HG02981 (cell line): Measurements from ENCODE around the gene GSAP.

Experiments used
- ATAC-seq: cut with Tn5 transposase; IDR thresholded peaks from one replicate; pipeline ENCODE4 v1.9.1; 2021; ENCODE audit warnings: mild to moderate bottlenecking, moderate library complexity; ENCODE audit not compliant: unreplicated experiment

Gene GSAP

DNA sequence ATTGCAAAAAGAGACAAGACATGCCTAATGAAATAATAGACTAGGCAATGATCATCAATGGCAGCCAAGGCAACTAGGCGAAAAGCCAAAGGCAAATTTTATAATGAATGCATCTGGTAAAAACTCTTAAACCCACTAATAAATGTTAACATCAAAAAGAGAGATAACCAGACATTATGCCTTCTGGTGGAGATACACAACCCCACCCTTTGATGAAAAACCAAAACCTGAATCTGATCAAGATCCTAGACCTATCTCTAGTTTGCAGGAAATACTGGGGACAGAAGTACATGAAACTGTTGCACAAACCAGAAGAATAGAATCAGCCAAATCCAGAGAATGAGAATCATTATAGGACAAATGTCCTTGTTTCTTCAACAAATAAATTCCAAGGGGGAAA is 22.0 kb upstream of the GSAP start:
- ATAC-seq = no peak

GRCh38 chr7:77434570-77435275 is 18.6 kb upstream of the GSAP start:
- ATAC-seq = no peak

GRCh38 chr7:77433901-77434300 is 17.8 kb upstream of the GSAP start:
- ATAC-seq = no peak

- no peak for ATAC-seq
Measured at GRCh38 chr7:77430927-77431326, 14.8 kb upstream of the GSAP start.

DNA sequence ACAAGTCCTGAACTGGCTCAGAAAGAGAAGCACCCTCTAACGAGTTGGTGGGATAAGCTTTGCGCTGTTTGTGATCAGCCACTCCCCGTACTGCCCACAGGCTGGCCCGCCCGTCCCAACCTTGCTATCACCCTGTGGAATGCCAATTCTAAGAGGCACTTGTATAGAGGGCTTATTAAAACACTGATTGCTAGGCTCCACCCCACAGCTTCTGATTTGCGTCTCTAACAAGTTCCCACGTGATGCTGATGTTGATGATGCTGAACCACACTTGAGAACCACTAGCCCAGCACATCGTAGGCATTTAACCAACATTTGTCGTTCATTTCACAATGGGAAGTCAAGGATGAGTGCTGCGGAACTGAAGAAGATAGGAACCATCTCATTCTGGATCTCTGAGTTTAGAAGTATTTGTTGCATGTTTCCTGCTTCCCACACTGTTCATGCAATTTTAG is 12.7 kb upstream of the GSAP start:
- no peak for ATAC-seq

GRCh38 chr7:77427996-77428603 is 12.0 kb upstream of the GSAP start:
- no peak for ATAC-seq

GRCh38 chr7:77426521-77427051 is 10.4 kb upstream of the GSAP start:
- ATAC-seq = no peak

GRCh38 chr7:77426052-77426404 is 9.9 kb upstream of the GSAP start:
- no peak for ATAC-seq

DNA sequence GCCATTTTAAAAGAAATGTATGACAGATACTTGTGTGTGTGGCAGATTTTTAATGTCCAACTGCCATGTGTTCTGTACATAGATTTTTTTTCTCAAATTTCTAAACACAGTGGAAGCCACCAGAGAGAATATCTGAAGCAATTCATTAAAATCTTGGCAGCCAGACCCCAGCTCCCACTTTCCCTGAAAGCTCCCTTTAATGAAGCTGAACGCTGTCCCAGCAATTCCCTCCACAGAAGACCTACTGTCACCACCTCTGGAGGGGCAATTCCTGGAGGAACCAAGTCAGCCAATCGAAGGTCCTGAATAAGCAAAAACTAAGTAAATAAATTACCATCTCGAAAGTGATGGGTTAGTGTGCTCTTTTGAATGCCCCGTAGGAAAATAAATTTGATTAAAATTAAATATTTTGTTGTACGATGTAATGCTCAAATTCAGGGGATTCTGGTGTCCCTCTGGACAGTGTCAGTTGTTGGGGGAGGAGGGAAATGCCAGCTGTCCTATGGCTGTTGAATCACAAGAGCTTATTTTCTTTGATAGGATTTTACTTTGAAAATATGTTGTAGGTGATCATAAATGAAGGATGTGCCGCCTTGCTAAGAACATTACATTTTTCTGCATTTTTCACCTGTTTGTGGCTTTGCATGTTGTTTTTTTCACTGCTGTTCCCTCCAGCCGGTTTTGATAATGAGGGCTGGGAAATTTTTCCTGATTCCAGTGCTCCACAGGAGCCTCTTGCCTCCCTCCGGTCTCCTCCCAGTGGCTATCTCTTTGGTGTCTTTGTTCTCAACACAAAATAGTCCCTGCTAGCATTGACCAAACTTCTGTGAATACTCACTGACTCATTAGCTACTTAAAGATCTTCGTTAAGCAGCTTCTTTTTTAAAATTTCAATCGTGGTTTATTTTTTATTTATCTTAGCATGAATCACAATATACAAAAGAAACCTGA is 9.2 kb upstream of the GSAP start:
- ATAC-seq = no peak

DNA sequence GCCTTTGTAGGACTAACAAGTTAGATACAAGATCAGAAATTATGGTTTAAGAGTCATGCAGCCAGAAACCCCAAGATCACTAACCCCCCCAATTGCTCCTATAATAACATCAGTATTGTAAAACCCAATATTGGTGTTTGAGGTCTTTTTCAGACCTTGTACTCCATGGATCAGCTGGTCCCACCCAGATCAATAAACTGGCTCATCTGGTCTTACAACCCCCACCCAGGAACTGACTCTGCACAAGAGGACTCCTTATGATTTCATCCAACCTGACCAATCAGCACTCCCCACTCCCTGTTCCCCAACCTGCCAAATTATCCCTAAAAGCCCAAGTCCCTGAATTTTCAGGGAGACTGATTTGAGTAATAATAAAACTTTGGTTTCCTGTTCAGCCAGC is 6.4 kb upstream of the GSAP start:
- ATAC-seq = no peak

- no peak for ATAC-seq
Measured at GRCh38 chr7:77420986-77421672, 5.0 kb upstream of the GSAP start.

DNA sequence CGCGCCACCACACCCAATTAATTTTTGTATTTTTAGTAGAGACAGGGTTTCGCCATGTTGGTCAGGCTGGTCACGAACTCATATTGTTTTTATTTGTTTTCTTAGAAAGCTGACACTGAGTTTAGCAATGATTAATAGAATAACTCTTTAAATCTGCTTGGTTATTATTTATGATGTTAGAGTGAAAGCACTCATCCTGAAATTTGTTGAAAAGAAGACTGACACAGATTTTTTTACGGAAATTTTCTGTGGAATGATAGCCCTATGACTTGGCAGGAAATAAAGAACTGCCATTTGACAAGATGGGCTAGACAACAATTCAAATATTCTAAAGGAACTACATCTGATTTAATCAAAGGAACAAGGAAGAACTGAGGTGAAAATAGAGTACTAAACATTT is 4.3 kb upstream of the GSAP start:
- ATAC-seq = no peak

GRCh38 chr7:77419102-77419501 is 3.0 kb upstream of the GSAP start:
- no peak for ATAC-seq

- ATAC-seq = no peak
Measured at GRCh38 chr7:77417801-77418200, 1.7 kb upstream of the GSAP start.

DNA sequence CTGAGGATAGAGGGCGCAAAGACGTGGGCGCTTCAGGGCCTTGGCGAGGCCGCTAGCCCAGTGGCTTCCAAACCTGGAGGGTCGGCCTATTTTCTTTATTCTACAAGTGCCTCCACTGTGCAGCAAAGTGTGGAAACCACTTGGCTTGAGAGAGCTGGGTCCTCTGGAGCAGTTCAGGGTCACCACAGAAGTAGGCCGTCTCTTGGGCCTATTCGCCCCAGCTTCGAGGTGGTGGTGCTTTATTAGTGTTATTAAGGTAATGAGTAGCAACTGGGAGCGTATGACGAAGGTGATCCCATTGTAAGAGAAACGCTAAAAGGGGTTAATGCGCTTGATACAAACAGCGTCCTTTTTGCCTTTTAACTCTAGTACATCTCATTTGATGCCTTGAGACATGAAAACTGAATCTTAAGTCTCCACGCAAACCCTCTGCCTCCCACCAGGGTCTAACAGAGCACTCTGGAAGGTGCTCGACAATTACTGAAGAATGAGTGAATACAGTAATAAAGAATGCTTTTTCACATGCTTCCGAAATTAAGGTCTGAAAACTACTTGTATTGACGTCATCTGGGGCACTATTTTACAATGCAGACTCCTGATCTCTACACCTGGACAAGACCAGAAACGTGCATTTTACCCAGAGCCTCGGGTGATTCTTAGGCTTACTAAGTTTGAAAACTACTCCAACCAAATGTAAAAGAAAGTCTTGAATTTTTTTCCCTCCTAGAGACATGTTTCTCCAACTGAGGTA is 647 bp upstream of the GSAP start:
- no peak for ATAC-seq

DNA sequence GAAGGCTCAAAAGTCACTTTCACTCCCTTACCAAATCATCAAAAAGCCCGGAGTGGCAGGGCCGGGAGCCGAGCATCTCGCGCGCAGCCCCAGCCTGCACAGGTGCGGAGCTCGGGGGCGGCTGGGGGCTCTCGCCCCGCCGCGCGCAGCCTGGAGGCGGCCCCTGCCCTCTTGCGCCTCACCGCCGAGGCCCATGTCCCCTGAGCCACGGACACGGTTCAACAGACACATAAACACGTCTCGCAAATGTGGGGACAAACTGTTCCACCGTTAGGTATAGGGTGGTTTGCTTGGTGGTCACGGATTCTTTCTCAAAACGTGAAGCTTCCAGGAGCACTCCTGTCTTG is 700 bp downstream of the GSAP start:
- peak; percentile 38 for ATAC-seq

DNA sequence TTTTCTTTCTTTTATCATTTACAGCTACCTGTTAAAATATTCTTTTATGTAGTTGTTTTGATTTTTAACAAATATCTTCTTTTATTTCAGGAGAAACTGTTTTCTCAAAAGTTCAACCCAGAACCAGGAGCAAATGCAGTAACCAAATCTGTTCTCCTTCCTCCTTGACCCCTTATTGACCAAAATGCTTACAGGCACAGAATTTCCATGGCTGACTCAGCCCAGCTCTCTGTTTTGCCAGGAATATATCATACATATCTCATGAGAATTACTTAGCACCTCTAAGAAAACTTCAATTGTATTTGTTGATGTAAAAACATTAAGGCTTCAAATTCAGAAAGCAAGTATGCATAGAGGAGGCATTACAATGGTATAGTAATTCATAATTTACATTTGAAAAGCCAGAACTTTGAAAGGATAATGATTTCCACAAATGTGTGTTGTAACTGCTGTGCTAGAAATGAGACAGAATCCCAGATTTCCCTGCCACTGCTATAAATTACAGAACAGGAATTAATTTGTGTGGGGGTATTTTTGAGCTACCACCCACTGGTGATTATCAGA is 2.2 kb downstream of the GSAP start:
- no peak for ATAC-seq

- no peak for ATAC-seq
Measured at GRCh38 chr7:77413128-77413527, 3.0 kb downstream of the GSAP start.

DNA sequence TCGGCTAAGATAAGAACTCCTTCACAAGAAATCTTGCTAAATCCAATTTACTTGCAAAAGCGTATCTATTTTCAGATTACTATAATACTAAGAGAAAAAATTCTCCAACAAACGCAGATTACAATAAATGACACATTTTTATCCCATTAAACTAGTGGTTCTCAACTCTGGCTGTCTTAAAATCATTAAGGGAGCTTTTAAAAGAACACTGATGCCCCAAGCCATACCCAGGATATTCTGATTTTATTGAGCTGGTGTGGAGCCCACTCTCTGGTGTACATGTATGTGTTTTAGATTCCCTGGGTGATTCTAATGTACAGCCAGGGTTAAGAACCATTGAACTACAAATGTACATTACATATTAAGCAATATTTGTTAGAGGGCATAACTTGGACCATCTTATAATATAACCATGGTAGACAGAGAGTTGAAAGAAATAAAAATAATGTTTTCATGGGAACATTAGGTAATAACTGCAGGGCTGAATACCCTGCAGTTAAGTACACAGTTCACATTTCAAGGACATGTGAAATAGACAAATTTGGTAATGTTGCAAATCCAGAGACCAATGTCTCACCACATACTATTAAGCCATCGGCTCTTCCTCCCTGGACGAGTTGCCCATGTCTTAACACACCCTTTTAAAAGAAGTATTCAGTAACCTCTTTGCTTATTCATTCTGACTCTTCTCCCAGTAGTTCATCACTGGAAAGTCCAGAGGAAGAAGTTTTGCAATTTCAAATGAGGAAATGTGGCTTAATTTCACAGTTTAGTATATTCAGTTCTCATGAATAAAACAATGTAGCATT is 6.2 kb downstream of the GSAP start:
- no peak for ATAC-seq
